Mesenchymal stem cell (in vitro differentiated cells and primary cell): ENCODE measurements around the gene ZFYVE28.

Experiments used
- DNase-seq: peaks from one replicate; pipeline ENCODE4 v3.0.0-alpha.2; 2013
- H2AFZ ChIP-seq: one replicate; pipeline ENCODE4 v1.6.1; 2013; ENCODE audit warnings: low read depth, mild to moderate bottlenecking, control low read depth, inconsistent platforms, low read length, moderate library complexity
- H2AK5ac ChIP-seq: 2 replicates; pipeline ENCODE4 v1.6.1; 2013; ENCODE audit warnings: low read length, moderate library complexity, mild to moderate bottlenecking, inconsistent platforms; ENCODE audit not compliant: severe bottlenecking
- H2BK120ac ChIP-seq: one replicate; pipeline ENCODE4 v1.6.1; 2013; ENCODE audit warnings: low read depth, mild to moderate bottlenecking, inconsistent platforms, low read length, moderate library complexity
- H2BK12ac ChIP-seq, 2 experiments: one replicate each; pipeline ENCODE4 v1.6.1; 2013; ENCODE audit warnings: inconsistent platforms in 2 of 2, low read length in 2 of 2, mild to moderate bottlenecking in 2 of 2, moderate library complexity in 2 of 2, control low read depth in 1 of 2
- H2BK15ac ChIP-seq: one replicate; pipeline ENCODE4 v1.6.1; 2013; ENCODE audit warnings: mild to moderate bottlenecking, low read depth, inconsistent platforms; ENCODE audit not compliant: poor library complexity, severe bottlenecking
- H2BK5ac ChIP-seq: 2 replicates; pipeline ENCODE4 v1.6.1; 2013; ENCODE audit warnings: low read depth, mild to moderate bottlenecking, low read length, control low read depth, inconsistent platforms; ENCODE audit not compliant: poor library complexity, severe bottlenecking
- H3K14ac ChIP-seq, 2 experiments: one replicate each; pipeline ENCODE4 v1.6.1; 2013; ENCODE audit warnings: inconsistent platforms in 2 of 2, low read length in 2 of 2, control low read depth in 1 of 2, mild to moderate bottlenecking in 1 of 2, moderate library complexity in 1 of 2
- H3K18ac ChIP-seq, 2 experiments: one replicate each; pipeline ENCODE4 v1.6.1; 2013; ENCODE audit warnings: inconsistent platforms in 2 of 2, low read length in 2 of 2, control low read depth in 1 of 2, low read depth in 1 of 2, mild to moderate bottlenecking in 1 of 2
- H3K23ac ChIP-seq, 2 experiments: one replicate each; pipeline ENCODE4 v1.6.1; 2013; ENCODE audit warnings: inconsistent platforms in 2 of 2, low read length in 2 of 2, mild to moderate bottlenecking in 2 of 2, moderate library complexity in 2 of 2, control low read depth in 1 of 2
- H3K27ac ChIP-seq: 2 replicates; pipeline ENCODE4 v1.5.1; 2013; ENCODE audit warnings: mild to moderate bottlenecking, moderate library complexity, low read length, control low read depth, inconsistent platforms; ENCODE audit not compliant: poor library complexity, severe bottlenecking
- H3K27me3 ChIP-seq, 2 experiments: 2 replicates each; pipeline versions ENCODE4 v1.6.1 to v1.7.0; 2013; ENCODE audit warnings: low read length in 2 of 2, mild to moderate bottlenecking in 2 of 2, moderate library complexity in 2 of 2, control low read depth in 1 of 2, inconsistent platforms in 1 of 2; ENCODE audit not compliant: control insufficient read depth in 1 of 2, insufficient read depth in 1 of 2
- H3K36me3 ChIP-seq, 2 experiments: 2 replicates each; pipeline versions ENCODE4 v1.6.1 to v1.7.0; 2013; ENCODE audit warnings: low read length in 2 of 2, control low read depth in 1 of 2, inconsistent platforms in 1 of 2, low read depth in 1 of 2, mild to moderate bottlenecking in 1 of 2; ENCODE audit not compliant: insufficient read depth in 2 of 2, control insufficient read depth in 1 of 2
- H3K4ac ChIP-seq, 2 experiments: one replicate each; pipeline ENCODE4 v1.6.1; 2013; ENCODE audit warnings: inconsistent platforms in 2 of 2, low read length in 2 of 2, mild to moderate bottlenecking in 2 of 2, moderate library complexity in 2 of 2, control low read depth in 1 of 2, low read depth in 1 of 2
- H3K4me1 ChIP-seq: 2 replicates; pipeline ENCODE4 v1.6.1; 2013; ENCODE audit warnings: low read depth, low read length, control low read depth; ENCODE audit not compliant: control insufficient read depth, insufficient read depth
- H3K4me2 ChIP-seq: 2 replicates; pipeline ENCODE4 v1.6.1; 2013; ENCODE audit warnings: low read length, mild to moderate bottlenecking, inconsistent platforms; ENCODE audit not compliant: poor library complexity, severe bottlenecking
- H3K4me3 ChIP-seq, 2 experiments: 2 replicates each; pipeline versions ENCODE4 v1.5.1 to v1.7.0; 2013; ENCODE audit warnings: low read length in 2 of 2, mild to moderate bottlenecking in 2 of 2, control low read depth in 1 of 2, low read depth in 1 of 2; ENCODE audit not compliant: insufficient read depth in 1 of 2
- H3K79me1 ChIP-seq: replicated peaks from 2 replicates; pipeline ENCODE4 v1.6.1; 2013; ENCODE audit warnings: mild to moderate bottlenecking, control low read depth, low read length, inconsistent platforms; ENCODE audit not compliant: poor library complexity, severe bottlenecking
- H3K9ac ChIP-seq: 2 replicates; pipeline ENCODE4 v1.7.0; 2013; ENCODE audit warnings: mild to moderate bottlenecking, low read length, moderate library complexity
- H3K9me3 ChIP-seq: 2 replicates; pipeline ENCODE4 v1.7.0; 2013; ENCODE audit warnings: mild to moderate bottlenecking, low read length; ENCODE audit not compliant: control insufficient read depth
- H4K8ac ChIP-seq: one replicate; pipeline ENCODE4 v1.6.1; 2013; ENCODE audit warnings: inconsistent platforms, mild to moderate bottlenecking, low read length, moderate library complexity
- H4K91ac ChIP-seq: one replicate; pipeline ENCODE4 v1.6.1; 2013; ENCODE audit warnings: mild to moderate bottlenecking, low read length, inconsistent platforms
- WGBS: methylation state at CpG from one replicate; pipeline ENCODE4 v1.1.7; 2013; ENCODE audit warnings: mixed read lengths; 5-methylcytosine and 5-hydroxymethylcytosine counted together

The ZFYVE28 gene

DNA sequence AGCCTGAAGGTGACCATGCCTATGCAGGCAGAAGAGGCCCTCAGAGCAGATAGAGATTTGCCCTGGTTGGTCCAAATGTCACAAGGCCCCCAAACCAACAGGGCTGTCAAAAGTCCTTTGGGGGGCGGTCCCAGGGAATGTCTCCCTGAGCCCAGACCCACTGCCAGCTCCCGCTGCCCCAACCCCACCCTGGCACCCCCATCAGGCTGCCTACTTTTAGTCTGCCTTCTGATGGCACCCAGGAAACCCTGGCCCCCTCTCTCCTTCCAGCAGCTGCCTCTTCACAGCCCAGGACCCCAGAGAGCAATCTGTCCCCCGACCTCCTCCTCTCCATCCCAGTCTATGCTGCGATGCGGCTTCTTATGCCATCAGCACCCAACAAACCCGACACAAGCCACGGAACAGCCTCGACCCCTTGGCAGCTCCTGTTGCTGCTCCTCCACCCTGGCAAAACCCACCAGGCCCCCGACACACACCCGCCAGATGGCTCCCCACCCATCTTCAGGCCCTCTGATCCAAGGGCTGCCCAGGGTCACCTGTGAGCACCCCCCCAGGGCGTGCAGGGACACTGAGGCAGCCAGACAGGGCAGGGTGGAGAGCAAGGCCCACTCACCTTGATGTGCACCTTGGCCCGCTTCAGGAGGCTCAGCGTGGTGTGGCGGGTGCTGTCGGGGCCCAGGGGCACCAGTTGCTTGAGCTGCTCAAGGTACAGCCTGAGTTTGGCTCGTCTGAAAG, 166.5 kb downstream of the ZFYVE28 start:
- 98% methylated on average over 15 of the region's 16 CpGs for WGBS
- Histone ChIP-seq H3K4me2 (no peak overlapping the region), H4K91ac (no peak overlapping the region), H2BK120ac (no peak overlapping the region), H2AFZ (no peak overlapping the region), H3K4me3 (no peak overlapping the region), H3K36me3 (peaks cover 61 to 96% of the 10 kb centered on the region in 2 experiments), H3K4me1 (peaks cover 11% of the 10 kb centered on the region), H3K18ac (no peak overlapping the region), H2BK5ac (no peak overlapping the region), H3K9me3 (no peaks in the 10 kb centered on the region), H3K79me1 (peaks cover 53% of the 10 kb centered on the region), H3K27me3 (no peaks in the 10 kb centered on the region), H3K9ac (no peak overlapping the region), H3K27ac (no peak overlapping the region), H2AK5ac (no peak overlapping the region), H2BK15ac (no peak overlapping the region), H2BK12ac (no peak overlapping the region), H3K4ac (no peak overlapping the region), H4K8ac (no peak overlapping the region), H3K23ac (no peak overlapping the region), H3K14ac (no peak overlapping the region)
- DNase-seq: no peak

GRCh38 chr4:2251073-2251794, 167.2 kb downstream of the ZFYVE28 start:
- H2BK15ac ChIP-seq: no peak overlapping the region
- H3K23ac ChIP-seq: no peak overlapping the region
- H4K91ac ChIP-seq: no peak overlapping the region
- H3K27me3 ChIP-seq: no peaks in the 10 kb centered on the region
- H3K79me1 ChIP-seq: peaks cover 47% of the 10 kb centered on the region
- H3K4me2 ChIP-seq: no peak overlapping the region
- H3K4me1 ChIP-seq: peaks cover 5% of the 10 kb centered on the region
- no peak overlapping the region for H2BK12ac ChIP-seq
- no peak overlapping the region for H3K27ac ChIP-seq
- no peak overlapping the region for H3K9ac ChIP-seq
- H2BK120ac ChIP-seq: no peak overlapping the region
- H3K14ac ChIP-seq: no peak overlapping the region
- no peak overlapping the region for H2AK5ac ChIP-seq
- no peak for DNase-seq
- no peak overlapping the region for H4K8ac ChIP-seq
- 95% methylated on average over 25 of the region's 25 CpGs for WGBS
- H3K36me3 ChIP-seq: peaks cover 61 to 96% of the 10 kb centered on the region in 2 experiments
- no peak overlapping the region for H2BK5ac ChIP-seq
- H3K18ac ChIP-seq: no peak overlapping the region
- no peak overlapping the region for H2AFZ ChIP-seq
- no peak overlapping the region for H3K4ac ChIP-seq
- no peak overlapping the region for H3K4me3 ChIP-seq
- H3K9me3 ChIP-seq: no peaks in the 10 kb centered on the region

GRCh38 chr4:2250357-2251072, 167.9 kb downstream of the ZFYVE28 start:
- Histone ChIP-seq H2BK15ac (no peak overlapping the region), H2BK5ac (no peak overlapping the region), H4K8ac (no peak overlapping the region), H3K14ac (no peak overlapping the region), H3K27me3 (no peaks in the 10 kb centered on the region), H3K4me1 (peaks cover 1% of the 10 kb centered on the region), H3K4ac (no peak overlapping the region), H3K18ac (no peak overlapping the region), H3K4me3 (no peak overlapping the region), H3K23ac (no peak overlapping the region), H2BK12ac (no peak overlapping the region), H3K79me1 (peaks cover 43% of the 10 kb centered on the region), H2BK120ac (no peak overlapping the region), H3K9me3 (no peaks in the 10 kb centered on the region), H3K4me2 (no peak overlapping the region), H3K27ac (no peak overlapping the region), H3K9ac (no peak overlapping the region), H2AFZ (no peak overlapping the region), H2AK5ac (no peak overlapping the region), H4K91ac (no peak overlapping the region), H3K36me3 (peaks cover 61 to 90% of the 10 kb centered on the region in 2 experiments)
- 95% methylated on average over 18 of the region's 30 CpGs for WGBS
- DNase-seq: no peak
